Left forelimb (tissue), 1 donor: ENCODE results near the gene ELK3.

ENCODE experiments used
- DNase-seq: peaks from one replicate; pipeline ENCODE4 v3.0.0-alpha.2; 2018; ENCODE audit warnings: low spot score

ELK3 gene

GRCh38 chr12:96189781-96190180, 4.4 kb upstream of the ELK3 start:
- no peak for DNase-seq

- no peak for DNase-seq
Observed at GRCh38 chr12:96190413-96191108, 3.6 kb upstream of the ELK3 start.

- no peak for DNase-seq
Observed at GRCh38 chr12:96192926-96193573, 1.1 kb upstream of the ELK3 start.

GRCh38 chr12:96194576-96194889, 358 bp downstream of the ELK3 start:
- DNase-seq = no peak

- DNase-seq = peak; percentile 74
Observed at GRCh38 chr12:96194971-96195844, 1.0 kb downstream of the ELK3 start.

- no peak for DNase-seq
Observed at GRCh38 chr12:96195845-96196451, 1.8 kb downstream of the ELK3 start.

GRCh38 chr12:96196781-96197180, 2.6 kb downstream of the ELK3 start:
- no peak for DNase-seq

- no peak for DNase-seq
Observed at GRCh38 chr12:96197503-96198272, 3.5 kb downstream of the ELK3 start.

- no peak for DNase-seq
Observed at GRCh38 chr12:96198965-96199364, 4.8 kb downstream of the ELK3 start.

GRCh38 chr12:96199464-96199863, 5.3 kb downstream of the ELK3 start:
- DNase-seq = no peak

- no peak for DNase-seq
Observed at GRCh38 chr12:96201272-96202227, 7.4 kb downstream of the ELK3 start.

- DNase-seq = no peak
Observed at GRCh38 chr12:96204381-96204780, 10.2 kb downstream of the ELK3 start.

GRCh38 chr12:96205908-96206307, 11.7 kb downstream of the ELK3 start:
- DNase-seq = no peak

- no peak for DNase-seq
Observed at GRCh38 chr12:96206936-96207662, 12.9 kb downstream of the ELK3 start.

GRCh38 chr12:96208346-96208745, 14.2 kb downstream of the ELK3 start:
- no peak for DNase-seq

- no peak for DNase-seq
Observed at GRCh38 chr12:96208801-96209549, 14.8 kb downstream of the ELK3 start.

GRCh38 chr12:96210376-96211055, 16.3 kb downstream of the ELK3 start:
- DNase-seq = no peak

- DNase-seq = no peak
Observed at GRCh38 chr12:96211988-96212387, 17.8 kb downstream of the ELK3 start.
